OCI-LY7 (cell line): Measurements from ENCODE around the gene EPHA10. TPM values are rescaled to one million over a fixed set of nuclear protein-coding genes. Genes with fewer than 3 reads are reported as not detected.
A peak's percentile ranks its signal among the peaks of the same experiment; 100 is the strongest.

Source experiments
- Bru-seq: library from RNA; stranded (reverse); fragments of 400-500 nt; gene quantifications from one replicate; lab custom pipeline; 2021; lab: Mats Ljungman, UMichigan
- BruChase-seq, 2 experiments: library from RNA; stranded (reverse); fragments of 400-500 nt; gene quantifications; one replicate each; lab custom pipeline; 2021; lab: Mats Ljungman, UMichigan
- BruUV-seq: library from RNA; stranded (reverse); fragments of 400-500 nt; replicated peaks from 2 replicates; lab custom pipeline; 2021; lab: Mats Ljungman, UMichigan
- CTCF ChIA-PET: fragments of 300-600 bp; sonication (Branson Sonifier 250); formaldehyde crosslinking; loops from one replicate; lab custom pipeline; 2022; ENCODE audit warnings: antibody characterized with exemption; ENCODE audit not compliant: unreplicated experiment; lab: Charles Lee
- POLR2A ChIA-PET: fragments of 300-600 bp; sonication (Branson Sonifier 250); formaldehyde crosslinking; loops from one replicate; lab custom pipeline; 2022; ENCODE audit warnings: antibody characterized with exemption; lab: Charles Lee
- DNase-seq: peaks from one replicate; pipeline ENCODE4 v3.0.0-alpha.2; 2015; ENCODE audit warnings: low spot score
- H2AFZ ChIP-seq: fragments of 200-600 bp; sonication (generic), shearing (Covaris generic); 2 replicates; pipeline ENCODE4 v1.6.1; 2014; ENCODE audit warnings: mild to moderate bottlenecking, antibody characterized with exemption, low read length, moderate library complexity
- H3K27ac ChIP-seq: fragments of 200-600 bp; sonication (generic); 2 replicates; pipeline ENCODE4 v1.5.1; 2014; ENCODE audit warnings: mixed run types, low read depth, mild to moderate bottlenecking, moderate library complexity, low read length, inconsistent platforms; ENCODE audit not compliant: poor library complexity, severe bottlenecking
- H3K36me3 ChIP-seq: fragments of 200-600 bp; sonication (generic); 2 replicates; pipeline ENCODE4 v1.6.1; 2014; ENCODE audit warnings: mild to moderate bottlenecking, antibody characterized with exemption, low read length, moderate library complexity, mixed read lengths; ENCODE audit not compliant: insufficient read depth
- H3K4me1 ChIP-seq: fragments of 200-600 bp; sonication (generic); 2 replicates; pipeline ENCODE4 v1.5.1; 2014; ENCODE audit warnings: mild to moderate bottlenecking, low read length; ENCODE audit not compliant: insufficient read depth, poor library complexity, severe bottlenecking
- H3K4me2 ChIP-seq: fragments of 200-600 bp; sonication (generic); 2 replicates; pipeline ENCODE4 v1.6.1; 2014; ENCODE audit warnings: mild to moderate bottlenecking, low read length
- H3K4me3 ChIP-seq: fragments of 200-600 bp; sonication (generic); 2 replicates; pipeline ENCODE4 v1.5.1; 2014; ENCODE audit warnings: mild to moderate bottlenecking, low read depth, low read length; ENCODE audit not compliant: poor library complexity, severe bottlenecking
- H3K79me2 ChIP-seq: fragments of 200-600 bp; sonication (generic); 2 replicates; pipeline ENCODE4 v1.6.1; 2016; ENCODE audit warnings: low read depth, mild to moderate bottlenecking, low read length, moderate library complexity, mixed read lengths; ENCODE audit not compliant: insufficient read depth
- H3K9me2 ChIP-seq: fragments of 200-600 bp; sonication (generic); 2 replicates; pipeline ENCODE4 v1.6.1; 2016; ENCODE audit warnings: mild to moderate bottlenecking, low read length, mixed read lengths; ENCODE audit not compliant: insufficient read depth
- H3K9me3 ChIP-seq: fragments of 200-600 bp; sonication (generic); 2 replicates; pipeline ENCODE4 v1.6.1; 2014; ENCODE audit warnings: mild to moderate bottlenecking, mixed run types, low read length, mixed read lengths
- H4K20me1 ChIP-seq: fragments of 200-600 bp; sonication (generic); 2 replicates; pipeline ENCODE4 v1.6.1; 2014; ENCODE audit warnings: mild to moderate bottlenecking, antibody characterized with exemption, low read length, moderate library complexity, mixed read lengths; ENCODE audit not compliant: insufficient read depth
- EZH2phosphoT487 ChIP-seq: fragments of 200-600 bp; sonication (generic); IDR thresholded peaks from 2 replicates; pipeline ENCODE4 v1.6.1; 2018; ENCODE audit warnings: low read depth, borderline replicate concordance, mild to moderate bottlenecking, mixed run types, antibody characterized with exemption, low read length, moderate library complexity, mixed read lengths
- intact Hi-C: fragments of 100-400 bp; cut with micrococcal nuclease; formaldehyde crosslinking; loops from one replicate; pipeline ENCODE4 v1.10.0; 2022; ENCODE audit not compliant: unreplicated experiment
- long read RNA-seq: library from polyadenylated mRNA; stranded (forward); transcript quantifications from one replicate; pipeline ENCODE4 v2.0.0, GENCODE V29; 2022
- total RNA-seq, 2 experiments: library from RNA; depleted of rRNA in 1 of 2; stranded (reverse); fragments of >200 nt in 1 of 2; shearing (Covaris generic) in 1 of 2; gene quantifications; 2 replicates each; pipeline ENCODE4 v1.2.3, GENCODE V29; 2014 to 2022
- TF ChIP-seq, protein P1 (sequence below): fragments of 200-600 bp; sonication (generic); conservative IDR thresholded peaks from 2 replicates; pipeline ENCODE4 v1.5.1; 2014; ENCODE audit warnings: mild to moderate bottlenecking, antibody characterized with exemption, low read length, moderate library complexity, mixed read lengths

The EPHA10 gene
- total RNA-seq (2014; rRNA removed; shearing (Covaris generic)), result not detected in 2 replicates
- not detected in 2 replicates for total RNA-seq (2022)
- percentile 4 among the genes with signal in this experiment for Bru-seq, nascent RNA
- BruChase-seq, experiment 1, labeled RNA remaining after a 6-hour chase, result not detected
- BruChase-seq, experiment 2, labeled RNA remaining after a 2-hour chase, result not detected
- long read RNA-seq, result 0 reads

DNA sequence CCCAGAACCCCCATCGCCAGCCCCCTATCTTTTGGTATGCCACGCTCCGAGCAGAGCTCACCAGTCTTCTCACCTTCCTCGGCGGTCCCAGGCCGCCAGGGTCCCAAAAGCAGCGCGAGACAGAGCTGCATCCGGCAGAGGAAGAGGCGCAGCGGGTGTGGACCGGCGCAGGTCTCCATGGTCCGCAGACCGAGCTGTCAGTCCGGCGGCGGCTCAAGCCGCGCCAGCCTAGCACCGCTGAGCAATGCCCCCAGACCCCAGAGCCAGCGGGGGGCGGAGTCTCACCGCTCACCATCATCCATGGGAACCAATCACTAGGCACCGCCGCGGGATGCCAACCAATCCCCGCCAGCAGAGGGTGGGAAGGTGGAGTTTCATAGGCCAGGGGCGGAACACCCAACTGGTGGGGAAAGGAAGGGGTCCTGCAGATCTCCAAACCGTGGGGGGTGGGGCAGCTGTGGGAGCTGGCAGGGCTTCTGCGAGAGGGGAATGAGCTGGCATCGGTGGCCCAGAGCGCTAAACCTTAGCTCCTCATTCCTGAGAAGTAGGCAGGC is at the start of gene EPHA10:
Gene EPHA10, minus strand, starts transcription at position 233 of the 554 bp plus-strand sequence. Its CDS starts 54 bp downstream, at position 179.
- no peaks in the 10 kb centered on the region for H4K20me1 ChIP-seq
- no peaks in the 10 kb centered on the region for H3K4me1 ChIP-seq
- H3K9me3 ChIP-seq, result no peaks in the 10 kb centered on the region
- no peak for TF ChIP-seq EZH2phosphoT487
- TF ChIP-seq, protein P1, sequence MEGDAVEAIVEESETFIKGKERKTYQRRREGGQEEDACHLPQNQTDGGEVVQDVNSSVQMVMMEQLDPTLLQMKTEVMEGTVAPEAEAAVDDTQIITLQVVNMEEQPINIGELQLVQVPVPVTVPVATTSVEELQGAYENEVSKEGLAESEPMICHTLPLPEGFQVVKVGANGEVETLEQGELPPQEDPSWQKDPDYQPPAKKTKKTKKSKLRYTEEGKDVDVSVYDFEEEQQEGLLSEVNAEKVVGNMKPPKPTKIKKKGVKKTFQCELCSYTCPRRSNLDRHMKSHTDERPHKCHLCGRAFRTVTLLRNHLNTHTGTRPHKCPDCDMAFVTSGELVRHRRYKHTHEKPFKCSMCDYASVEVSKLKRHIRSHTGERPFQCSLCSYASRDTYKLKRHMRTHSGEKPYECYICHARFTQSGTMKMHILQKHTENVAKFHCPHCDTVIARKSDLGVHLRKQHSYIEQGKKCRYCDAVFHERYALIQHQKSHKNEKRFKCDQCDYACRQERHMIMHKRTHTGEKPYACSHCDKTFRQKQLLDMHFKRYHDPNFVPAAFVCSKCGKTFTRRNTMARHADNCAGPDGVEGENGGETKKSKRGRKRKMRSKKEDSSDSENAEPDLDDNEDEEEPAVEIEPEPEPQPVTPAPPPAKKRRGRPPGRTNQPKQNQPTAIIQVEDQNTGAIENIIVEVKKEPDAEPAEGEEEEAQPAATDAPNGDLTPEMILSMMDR, result no peak
- H3K4me2 ChIP-seq, result no peak within 1 kb of the TSS
- intact Hi-C loops, result no loop called here
- H3K9me2 ChIP-seq, result no peaks in the 10 kb centered on the region
- no peak within 1 kb of the TSS for H3K27ac ChIP-seq
- BruUV-seq, result no TSS peak
- H3K79me2 ChIP-seq, result no peaks in the 10 kb centered on the region
- H3K4me3 ChIP-seq, result no peak within 1 kb of the TSS
- ChIA-PET CTCF (interaction anchor here (0.7 kb wide), 1 partner anchor 576 kb away, joined by 5 read pairs; no protein-coding TSS in a partner anchor), POLR2A (interaction anchor here (0.6 kb wide), 1 partner anchor 96 kb away, joined by 6 read pairs; no protein-coding TSS in a partner anchor)
- no peak within 1 kb of the TSS for H2AFZ ChIP-seq
- no peaks in the 10 kb centered on the region for H3K36me3 ChIP-seq
- no peak for DNase-seq

DNA sequence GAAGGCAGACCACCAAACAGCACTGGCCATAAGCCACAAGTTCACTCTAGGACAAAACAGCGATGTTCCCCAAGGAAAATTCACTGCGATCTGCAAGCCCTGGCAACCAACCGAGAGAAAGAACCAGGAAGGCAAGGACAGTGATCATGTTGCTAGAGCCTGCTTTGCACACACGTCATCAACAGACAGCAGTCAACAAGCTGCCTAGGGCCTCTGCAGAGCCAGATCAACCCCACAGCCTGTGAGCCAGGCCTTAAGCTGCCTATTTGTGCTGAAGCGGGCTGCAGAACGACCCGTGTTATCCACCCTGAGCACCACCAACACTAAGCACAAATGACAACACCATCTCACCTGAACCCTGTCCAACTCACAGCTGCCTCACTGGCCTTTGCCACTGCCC is 49.3 kb upstream of the EPHA10 start:
- Histone ChIP-seq H2AFZ (no peak overlapping the region), H3K9me3 (no peaks in the 10 kb centered on the region), H3K4me1 (peaks cover 9% of the 10 kb centered on the region), H3K79me2 (peaks cover 4% of the 10 kb centered on the region; the same call in 1 of the 2 replicates), H3K36me3 (peaks cover 54% of the 10 kb centered on the region), H3K4me2 (no peak overlapping the region), H3K4me3 (no peak overlapping the region), H4K20me1 (no peaks in the 10 kb centered on the region), H3K9me2 (no peaks in the 10 kb centered on the region), H3K27ac (no peak overlapping the region)
- TF ChIP-seq, protein P1, result no peak
- intact Hi-C loops, result no loop called here
- ChIA-PET POLR2A (no interaction called here), CTCF (no interaction called here)
- DNase-seq, result no peak
- no TSS peak for BruUV-seq
